Stomach (tissue), 9 donors: Measurements from ENCODE around the gene GJD2. TPM values are rescaled to one million over a fixed set of nuclear protein-coding genes. Genes with fewer than 3 reads are reported as not detected.

Experiments used
- DNase-seq, 2 donors: peaks; one replicate each; pipeline versions ENCODE4 v3.0.0 to v3.0.0-alpha.2; 2013 to 2019
- H3K27ac ChIP-seq, 5 donors: fragments of 200-600 bp in 4 of 5; sonication (generic) in 4 of 5; one replicate each; pipeline ENCODE4 v1.5.1; 2013 to 2019; ENCODE audit warnings: mild to moderate bottlenecking in 1 of 5, moderate library complexity in 1 of 5
- H3K27me3 ChIP-seq, 3 donors: fragments of 200-600 bp; sonication (generic); one replicate each; pipeline ENCODE4 v1.5.1; 2017 to 2019; ENCODE audit warnings: mixed run types in 1 of 3
- H3K36me3 ChIP-seq, 4 donors: fragments of 200-600 bp; sonication (generic); 1 replicate in 3 of 4; 2 replicates in 1 of 4; pipeline ENCODE4 v1.5.1; 2016 to 2019
- H3K4me1 ChIP-seq, 4 donors: fragments of 200-600 bp; sonication (generic); one replicate each; pipeline ENCODE4 v1.5.1; 2016 to 2019
- H3K4me3 ChIP-seq, 4 donors: fragments of 200-600 bp; sonication (generic) in 3 of 4; one replicate each; pipeline ENCODE4 v1.5.1; 2016 to 2019; ENCODE audit warnings: mild to moderate bottlenecking in 1 of 4
- H3K9me3 ChIP-seq, 4 donors: fragments of 200-600 bp; sonication (generic); one replicate each; pipeline ENCODE4 v1.5.1; 2016 to 2019
- CTCF ChIP-seq, 7 experiments: fragments of 450-650 bp in 4 of 7; fragments of 200-600 bp in 3 of 7; sonication (generic) in 3 of 7; IDR thresholded peaks; one replicate each; pipeline ENCODE4 v1.5.1; 2016 to 2019; ENCODE audit warnings: antibody characterized with exemption in 7 of 7, control low read depth in 2 of 7, mild to moderate bottlenecking in 1 of 7
- EP300 ChIP-seq: sonication (generic); formaldehyde crosslinking; IDR thresholded peaks from one replicate; pipeline ENCODE4 v1.6.1; 2017; ENCODE audit warnings: antibody characterized with exemption
- POLR2A ChIP-seq, 4 donors: fragments of 450-650 bp; IDR thresholded peaks; one replicate each; pipeline ENCODE4 v1.6.1; 2016; ENCODE audit warnings: antibody characterized with exemption in 4 of 4, control low read depth in 2 of 4, mild to moderate bottlenecking in 1 of 4, moderate library complexity in 1 of 4
- POLR2AphosphoS5 ChIP-seq, 3 donors: sonication (generic); formaldehyde crosslinking; IDR thresholded peaks; one replicate each; pipeline ENCODE4 v1.6.1; 2016; ENCODE audit warnings: antibody characterized with exemption in 3 of 3
- WGBS, 5 donors: extraction: QIAGEN DNeasy Blood & Tissue Kit in 3 of 5; methylation state at CpG; one replicate each; pipeline versions ENCODE4 v1.1.5 to v1.1.7; 2013 to 2018; 5-methylcytosine and 5-hydroxymethylcytosine counted together
- intact Hi-C: fragments of 100-400 bp; cut with DNase I; formaldehyde crosslinking; loops from one replicate; pipeline ENCODE4 v1.15.1; 2023; ENCODE audit warnings: low total_unique reads
- polyA plus RNA-seq, 3 donors: library from polyadenylated mRNA; stranded (reverse); fragments of 200-250 nt; gene quantifications; one replicate each; pipeline ENCODE4 v1.2.3, GENCODE V29; 2013
- total RNA-seq, 5 donors: library from RNA; depleted of rRNA; stranded (reverse); fragments of >200 nt; gene quantifications; one replicate each; pipeline versions ENCODE4 v1.1.0 to v1.2.3, GENCODE V29; 2014 to 2016
- donor health status: healthy with polysubstance abuse.
- donor health status: Bipolar disorder and iron deficiency.
- donor health status: healthy.

The GJD2 gene
- total and polyA plus RNA-seq, 8 donors: 0.18 TPM; not detected in 7

GRCh38 chr15:34729056-34729455, 25.7 kb downstream of the GJD2 start:
- Histone ChIP-seq H3K27me3 (peaks cover 0 to 3% (median 0%) of the 10 kb centered on the region in 3 donors), H3K4me1 (no peaks in the 10 kb centered on the region), H3K27ac (no peak overlapping the region), H3K36me3 (no peaks in the 10 kb centered on the region), H3K4me3 (no peak overlapping the region), H3K9me3 (no peaks in the 10 kb centered on the region)
- no peak for TF ChIP-seq POLR2A (IDR thresholded peaks at IDR 0.05)
- TF ChIP-seq POLR2AphosphoS5 (IDR thresholded peaks at IDR 0.05): no peak
- no peak for TF ChIP-seq EP300
- TF ChIP-seq CTCF (IDR thresholded peaks at IDR 0.05): no peak
- 63 to 77% (median 75%) methylated on average over 2 of the region's 2 CpGs for WGBS, 5 donors
- DNase-seq: no peak
- intact Hi-C loops: no loop called here

- no peak for TF ChIP-seq POLR2AphosphoS5 (IDR thresholded peaks at IDR 0.05)
- no peak for TF ChIP-seq EP300
- no peak for TF ChIP-seq CTCF (IDR thresholded peaks at IDR 0.05)
- no peak for TF ChIP-seq POLR2A (IDR thresholded peaks at IDR 0.05)
- DNase-seq: no peak
- peaks cover 5 to 14% (median 11%) of the 10 kb centered on the region in 4 donors for H3K4me1 ChIP-seq
- H3K27me3 ChIP-seq: peaks cover 0 to 14% (median 11%) of the 10 kb centered on the region in 3 donors
- intact Hi-C loops: no loop called here
- 56 to 83% (median 66%) methylated on average over 2 of the region's 2 CpGs for WGBS, 5 donors
- no peaks in the 10 kb centered on the region for H3K36me3 ChIP-seq
- H3K27ac ChIP-seq: no peak overlapping the region
- no peaks in the 10 kb centered on the region for H3K9me3 ChIP-seq
- no peak overlapping the region for H3K4me3 ChIP-seq
Observed at GRCh38 chr15:34726406-34727100, 28.2 kb downstream of the GJD2 start.

GRCh38 chr15:34725556-34725955, 29.2 kb downstream of the GJD2 start:
- peaks cover 0 to 14% (median 11%) of the 10 kb centered on the region in 3 donors for H3K27me3 ChIP-seq
- H3K4me1 ChIP-seq: peaks cover 5 to 18% (median 12%) of the 10 kb centered on the region in 4 donors
- TF ChIP-seq POLR2A (IDR thresholded peaks at IDR 0.05): no peak
- TF ChIP-seq POLR2AphosphoS5 (IDR thresholded peaks at IDR 0.05): no peak
- no peak for TF ChIP-seq CTCF (IDR thresholded peaks at IDR 0.05)
- TF ChIP-seq EP300: no peak
- no peak overlapping the region for H3K4me3 ChIP-seq
- intact Hi-C loops: no loop called here
- 73 to 89% (median 79%) methylated on average over 2 of the region's 2 CpGs for WGBS, 5 donors
- H3K36me3 ChIP-seq: no peaks in the 10 kb centered on the region
- H3K9me3 ChIP-seq: no peaks in the 10 kb centered on the region
- no peak overlapping the region for H3K27ac ChIP-seq
- no peak for DNase-seq

- Histone ChIP-seq H3K4me3 (no peak overlapping the region), H3K27ac (no peak overlapping the region), H3K27me3 (peaks cover 0 to 22% (median 11%) of the 10 kb centered on the region in 3 donors), H3K36me3 (no peaks in the 10 kb centered on the region), H3K9me3 (no peaks in the 10 kb centered on the region), H3K4me1 (peaks cover 5 to 25% (median 12%) of the 10 kb centered on the region in 4 donors)
- intact Hi-C loops: no loop called here
- 50 to 83% (median 71%) methylated on average over 1 of the region's 1 CpG for WGBS, 5 donors
- DNase-seq: no peak
- TF ChIP-seq POLR2AphosphoS5 (IDR thresholded peaks at IDR 0.05): no peak
- no peak for TF ChIP-seq CTCF (IDR thresholded peaks at IDR 0.05)
- no peak for TF ChIP-seq EP300
- no peak for TF ChIP-seq POLR2A (IDR thresholded peaks at IDR 0.05)
Observed at GRCh38 chr15:34724481-34724880, 30.3 kb downstream of the GJD2 start.
